ENCODE data around the gene CCDC13. TPM values are rescaled to one million over a fixed set of nuclear protein-coding genes. Genes with fewer than 3 reads are reported as not detected.

CCDC13 gene
- total RNA-seq, 2 experiments from 2014 or later: 0.63 TPM; not detected in 1

- ATAC-seq (no peak), DNase-seq (no peak)
- Mint-ChIP-seq H3K27me3 (ENCODE audit: low read depth) (peaks cover 21% of the 10 kb centered on the region), H3K4me3 (peak overlapping the region; percentile 97), H3K27ac (peak overlapping the region; percentile 94), H3K4me1 (ENCODE audit: low read depth) (peaks cover 39% of the 10 kb centered on the region), H3K36me3 (ENCODE audit: low read depth) (peaks cover 2% of the 10 kb centered on the region), H3K9me3 (ENCODE audit: insufficient read depth) (no peaks in the 10 kb centered on the region)
- CTCF ChIA-PET: interaction anchor here (0.6 to 1.9 kb wide), 2 partner anchors 26 kb away, joined by 3 to 5 read pairs; no protein-coding TSS in a partner anchor
- POLR2A ChIA-PET: interaction anchor here (1.1 kb wide), 2 partner anchors 12 to 106 kb away, joined by 3 read pairs; no protein-coding TSS in a partner anchor
Measured at GRCh38 chr3:42805141-42805821, 32.2 kb upstream of the CCDC13 start.

DNA sequence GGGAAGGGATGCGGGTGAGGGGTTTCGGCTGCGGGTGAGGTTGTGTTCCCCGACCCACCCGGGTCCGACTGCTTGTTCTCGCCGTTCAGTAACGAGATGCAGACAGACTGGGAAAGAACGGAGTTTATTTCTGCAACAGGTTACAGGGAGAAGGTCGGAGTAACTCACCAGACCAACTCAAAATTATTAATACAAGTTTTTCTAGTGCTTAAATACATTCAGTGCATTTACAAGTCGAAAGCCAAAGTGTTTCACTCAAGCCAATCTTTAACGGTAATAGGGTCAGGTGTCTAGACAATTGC lies 31.7 kb upstream of the CCDC13 start:
- Mint-ChIP-seq H3K4me3 (peak overlapping the region; percentile 97), H3K9me3 (ENCODE audit: insufficient read depth) (no peaks in the 10 kb centered on the region), H3K27ac (peak overlapping the region; percentile 94), H3K36me3 (ENCODE audit: low read depth) (peaks cover 4% of the 10 kb centered on the region), H3K4me1 (ENCODE audit: low read depth) (peaks cover 44% of the 10 kb centered on the region), H3K27me3 (ENCODE audit: low read depth) (peaks cover 21% of the 10 kb centered on the region)
- CTCF ChIA-PET: interaction anchor here (1.9 kb wide), 1 partner anchor 27 kb away, joined by 5 read pairs; no protein-coding TSS in a partner anchor
- POLR2A ChIA-PET: interaction anchor here (1.1 kb wide), 2 partner anchors 13 to 105 kb away, joined by 3 read pairs; no protein-coding TSS in a partner anchor
- DNase-seq (no peak), ATAC-seq (no peak)

DNA sequence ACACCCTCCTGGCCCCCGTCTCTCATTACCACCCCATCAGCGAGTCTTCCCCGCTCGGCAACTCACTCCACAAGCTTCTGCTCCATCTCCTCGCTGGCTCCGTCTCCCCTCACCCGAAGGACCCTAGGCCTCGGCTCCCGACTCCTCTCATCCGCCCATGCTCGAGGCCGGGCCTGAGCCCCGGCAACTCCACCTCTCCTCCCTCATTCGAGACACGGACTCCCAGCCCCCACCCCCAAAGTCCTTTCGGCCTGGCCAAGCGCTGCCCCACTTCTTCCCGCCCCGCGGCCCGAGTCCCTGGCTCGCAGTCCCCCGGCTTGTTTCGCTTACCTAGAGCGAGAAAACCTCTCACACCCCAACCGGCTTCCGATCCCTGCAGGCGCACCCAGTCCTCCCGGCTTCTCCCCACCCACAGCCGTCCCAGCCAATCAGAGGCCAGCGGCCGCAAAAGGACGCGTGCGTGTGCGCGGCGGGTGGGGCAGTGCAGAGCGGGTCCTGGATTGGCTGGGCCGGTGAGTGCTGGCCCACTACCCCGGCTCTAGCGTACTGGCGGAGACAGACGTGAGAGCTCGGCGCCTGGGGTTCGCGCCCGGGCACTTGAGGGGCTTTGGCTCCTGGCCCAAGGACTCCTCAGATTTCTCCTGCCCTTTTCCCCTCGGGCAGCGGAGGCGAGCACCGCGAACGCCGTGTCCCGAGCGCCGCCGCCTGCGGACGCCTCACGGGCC lies 31.2 kb upstream of the CCDC13 start, which contains the start of gene HIGD1A:
Gene HIGD1A, minus strand, starts transcription at position 385 of the 725 bp plus-strand sequence. CDS start 10,237 bp downstream, outside the sequence.
- no peaks in the 10 kb centered on the region for H3K9me3 Mint-ChIP-seq (ENCODE audit: insufficient read depth)
- CTCF ChIA-PET: interaction anchor here (0.7 to 1.9 kb wide), 4 partner anchors 10 to 27 kb away, joined by 4 to 5 read pairs (median 5); no protein-coding TSS in a partner anchor
- H3K27me3 Mint-ChIP-seq (ENCODE audit: low read depth): peaks cover 20% of the 10 kb centered on the region
- H3K4me3 Mint-ChIP-seq: peak within 1 kb of the TSS; percentile 97
- H3K36me3 Mint-ChIP-seq (ENCODE audit: low read depth): peaks cover 6% of the 10 kb centered on the region
- DNase-seq: peak; percentile 95
- peak within 1 kb of the TSS; percentile 94 for H3K27ac Mint-ChIP-seq
- peaks cover 47% of the 10 kb centered on the region for H3K4me1 Mint-ChIP-seq (ENCODE audit: low read depth)
- POLR2A ChIA-PET: interaction anchor here (1.1 kb wide), 1 partner anchor 105 kb away, joined by 3 read pairs; no protein-coding TSS in a partner anchor
- peak; percentile 99 for ATAC-seq

DNA sequence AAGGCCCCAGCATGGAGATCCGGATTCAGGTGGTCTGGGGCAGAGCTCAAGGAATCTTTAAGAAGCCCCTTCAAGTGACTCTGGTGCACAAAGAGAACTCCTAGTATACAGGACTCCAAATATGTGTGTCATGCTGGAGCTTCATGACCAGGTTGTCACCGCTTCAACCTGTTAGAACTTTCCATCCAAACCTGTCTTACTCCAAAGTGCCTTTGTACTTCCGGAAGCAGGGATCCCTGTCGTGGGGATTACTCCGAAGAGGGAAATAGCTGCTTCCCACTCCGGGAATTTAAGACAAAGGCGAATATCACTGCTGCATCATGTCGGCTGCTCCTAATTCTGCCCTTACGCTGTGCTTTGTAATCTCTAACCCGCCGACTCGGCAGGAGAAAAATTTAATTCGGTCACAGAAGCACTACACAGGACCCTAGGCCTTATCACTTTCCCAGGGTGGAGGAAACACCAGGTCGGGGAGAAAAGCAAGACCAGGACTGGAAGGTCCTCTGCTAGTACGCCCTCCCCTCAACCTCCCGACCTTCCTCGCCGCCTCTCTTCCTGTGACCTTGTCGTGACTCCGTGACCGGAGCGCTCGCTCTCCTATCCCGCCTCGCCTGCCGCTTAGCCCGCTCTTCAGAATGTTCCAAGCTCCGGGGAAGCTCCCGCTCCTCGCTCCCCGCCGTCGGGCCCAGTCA lies 30.5 kb upstream of the CCDC13 start:
- DNase-seq (peak; percentile 48), ATAC-seq (peak; percentile 40)
- H3K4me3 Mint-ChIP-seq: peak overlapping the region; percentile 97
- peaks cover 6% of the 10 kb centered on the region for H3K36me3 Mint-ChIP-seq (ENCODE audit: low read depth)
- peaks cover 47% of the 10 kb centered on the region for H3K4me1 Mint-ChIP-seq (ENCODE audit: low read depth)
- ChIA-PET POLR2A (interaction anchor here (0.6 kb wide), 1 partner anchor 670 kb away, joined by 3 read pairs; no protein-coding TSS in a partner anchor), CTCF (interaction anchor here (0.7 to 1.1 kb wide), 4 partner anchors 9 to 24 kb away, joined by 4 to 7 read pairs (median 5); no protein-coding TSS in a partner anchor)
- H3K9me3 Mint-ChIP-seq (ENCODE audit: insufficient read depth): no peaks in the 10 kb centered on the region
- H3K27me3 Mint-ChIP-seq (ENCODE audit: low read depth): peaks cover 16% of the 10 kb centered on the region
- peak overlapping the region; percentile 94 for H3K27ac Mint-ChIP-seq

DNA sequence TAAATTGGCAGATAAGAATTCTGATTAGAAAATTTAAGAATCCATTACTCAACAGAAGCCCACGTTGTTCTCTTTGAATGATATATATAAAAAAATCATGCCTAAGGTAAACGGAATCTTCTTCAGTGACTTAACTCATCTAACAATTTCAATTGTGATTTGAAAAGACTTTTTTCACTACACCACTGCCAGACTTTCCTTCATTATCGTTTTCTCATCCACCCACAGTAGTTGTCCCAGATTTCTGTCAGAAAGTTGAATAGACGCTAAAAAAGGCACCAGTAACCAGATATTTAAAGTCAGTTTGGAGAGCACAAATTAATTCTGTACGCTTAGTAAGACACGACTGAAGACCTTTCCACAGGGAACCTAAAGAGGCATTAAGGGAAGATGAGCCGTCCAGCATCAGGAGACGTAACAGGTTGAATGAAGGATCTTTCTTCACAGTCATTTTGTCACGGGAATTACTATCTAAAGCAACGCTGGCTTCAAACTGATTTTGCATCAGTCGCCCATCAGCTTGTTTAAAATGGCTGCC lies 29.9 kb upstream of the CCDC13 start:
- H3K9me3 Mint-ChIP-seq (ENCODE audit: insufficient read depth): no peaks in the 10 kb centered on the region
- ChIA-PET CTCF (interaction anchor here (0.9 to 1.1 kb wide), 2 partner anchors 9 to 24 kb away, joined by 5 to 7 read pairs; no protein-coding TSS in a partner anchor), POLR2A (interaction anchor here (0.6 kb wide), 1 partner anchor 671 kb away, joined by 3 read pairs; no protein-coding TSS in a partner anchor)
- H3K36me3 Mint-ChIP-seq (ENCODE audit: low read depth): peaks cover 6% of the 10 kb centered on the region
- peaks cover 47% of the 10 kb centered on the region for H3K4me1 Mint-ChIP-seq (ENCODE audit: low read depth)
- DNase-seq (no peak), ATAC-seq (no peak)
- H3K27ac Mint-ChIP-seq: no peak overlapping the region
- H3K4me3 Mint-ChIP-seq: peak overlapping the region; percentile 97
- H3K27me3 Mint-ChIP-seq (ENCODE audit: low read depth): peaks cover 13% of the 10 kb centered on the region

DNA sequence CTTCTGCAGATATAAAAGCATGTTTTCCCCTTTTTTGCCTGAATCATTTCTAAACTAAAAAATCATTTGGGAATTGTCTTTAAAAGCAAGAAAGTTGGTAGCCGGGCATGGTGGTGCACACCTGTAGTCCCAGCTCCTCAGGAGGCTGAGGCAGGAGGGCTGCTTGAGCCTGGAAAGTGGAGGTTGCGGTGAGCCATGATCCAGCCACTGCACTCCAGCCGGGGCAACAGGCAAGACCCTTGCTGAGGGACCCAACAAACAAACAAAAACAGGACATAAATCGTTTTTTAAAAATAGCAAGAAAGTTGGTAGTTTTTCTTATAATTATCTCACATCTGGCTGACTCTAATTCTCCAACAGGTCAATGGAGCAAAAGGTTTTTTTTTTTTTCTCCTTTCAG lies 28.7 kb upstream of the CCDC13 start:
- ChIA-PET CTCF (no interaction called here), POLR2A (no interaction called here)
- Mint-ChIP-seq H3K9me3 (ENCODE audit: insufficient read depth) (no peaks in the 10 kb centered on the region), H3K27me3 (ENCODE audit: low read depth) (peaks cover 6% of the 10 kb centered on the region), H3K27ac (no peak overlapping the region), H3K4me1 (ENCODE audit: low read depth) (peaks cover 47% of the 10 kb centered on the region), H3K36me3 (ENCODE audit: low read depth) (peaks cover 6% of the 10 kb centered on the region), H3K4me3 (no peak overlapping the region)
- ATAC-seq: no peak
- no peak for DNase-seq

- Mint-ChIP-seq H3K36me3 (ENCODE audit: low read depth) (peaks cover 10% of the 10 kb centered on the region), H3K27me3 (ENCODE audit: low read depth) (peaks cover 5% of the 10 kb centered on the region), H3K4me3 (no peak overlapping the region), H3K9me3 (ENCODE audit: insufficient read depth) (no peaks in the 10 kb centered on the region), H3K4me1 (ENCODE audit: low read depth) (peaks cover 50% of the 10 kb centered on the region), H3K27ac (no peak overlapping the region)
- CTCF ChIA-PET: interaction anchor here (0.9 to 1.3 kb wide), 2 partner anchors 19 to 80 kb away, joined by 4 read pairs; no protein-coding TSS in a partner anchor
- no peak for DNase-seq
- ATAC-seq: no peak
- POLR2A ChIA-PET: no interaction called here
Measured at GRCh38 chr3:42801048-42801620, 28.1 kb upstream of the CCDC13 start.

DNA sequence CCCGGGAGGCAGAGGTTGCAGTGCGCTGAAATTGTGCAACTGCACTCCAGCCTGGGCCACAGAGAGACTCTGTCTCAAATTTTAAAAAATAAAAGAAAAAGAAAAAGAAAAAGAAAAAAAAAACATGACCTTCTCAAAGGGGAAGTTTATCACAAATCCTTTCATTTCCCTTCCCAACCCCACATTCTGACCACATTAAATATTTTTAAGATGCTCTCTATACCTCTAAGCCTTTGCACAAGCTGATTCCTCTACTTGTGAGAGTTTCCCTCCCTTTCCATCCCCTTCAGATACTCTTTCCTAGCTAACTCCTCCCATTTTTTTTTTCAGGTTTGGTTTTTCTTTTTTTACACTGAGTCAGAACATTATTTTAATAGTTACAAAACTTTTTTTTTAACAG lies 27.2 kb upstream of the CCDC13 start:
- Mint-ChIP-seq H3K4me1 (ENCODE audit: low read depth) (peaks cover 49% of the 10 kb centered on the region), H3K9me3 (ENCODE audit: insufficient read depth) (no peaks in the 10 kb centered on the region), H3K27ac (no peak overlapping the region), H3K4me3 (no peak overlapping the region), H3K36me3 (ENCODE audit: low read depth) (peaks cover 15% of the 10 kb centered on the region), H3K27me3 (ENCODE audit: low read depth) (no peaks in the 10 kb centered on the region)
- DNase-seq (no peak), ATAC-seq (no peak)
- ChIA-PET POLR2A (no interaction called here), CTCF (interaction anchor here (0.9 to 1.5 kb wide), 3 partner anchors 18 to 81 kb away, joined by 4 to 6 read pairs (median 4); no protein-coding TSS in a partner anchor)

GRCh38 chr3:42799376-42799775 lies 26.3 kb upstream of the CCDC13 start:
- CTCF ChIA-PET: interaction anchor here (1.5 kb wide), 1 partner anchor 40 kb away, joined by 6 read pairs; no protein-coding TSS in a partner anchor
- no peak for DNase-seq

GRCh38 chr3:42796332-42796885 lies 23.4 kb upstream of the CCDC13 start:
- ATAC-seq (no peak), DNase-seq (no peak)
- POLR2A ChIA-PET: no interaction called here
- H3K36me3 Mint-ChIP-seq (ENCODE audit: low read depth): peaks cover 26% of the 10 kb centered on the region
- no peak overlapping the region for H3K27ac Mint-ChIP-seq
- CTCF ChIA-PET: interaction anchor here (1.3 kb wide), 1 partner anchor 34 kb away, joined by 9 read pairs; no protein-coding TSS in a partner anchor
- H3K9me3 Mint-ChIP-seq (ENCODE audit: insufficient read depth): no peaks in the 10 kb centered on the region
- no peaks in the 10 kb centered on the region for H3K27me3 Mint-ChIP-seq (ENCODE audit: low read depth)
- peaks cover 24% of the 10 kb centered on the region for H3K4me1 Mint-ChIP-seq (ENCODE audit: low read depth)
- H3K4me3 Mint-ChIP-seq: no peak overlapping the region

More at GRCh38 chr3:42799376-42799775, 26.3 kb upstream of the CCDC13 start:
- H3K9me3 Mint-ChIP-seq (ENCODE audit: insufficient read depth): no peaks in the 10 kb centered on the region
- POLR2A ChIA-PET: no interaction called here
- no peak overlapping the region for H3K4me3 Mint-ChIP-seq
- H3K27me3 Mint-ChIP-seq (ENCODE audit: low read depth): no peaks in the 10 kb centered on the region
- peaks cover 45% of the 10 kb centered on the region for H3K4me1 Mint-ChIP-seq (ENCODE audit: low read depth)
- ATAC-seq: no peak
- H3K36me3 Mint-ChIP-seq (ENCODE audit: low read depth): peaks cover 15% of the 10 kb centered on the region
- H3K27ac Mint-ChIP-seq: no peak overlapping the region
